Gastrocnemius medialis (tissue), 4 donors: Measurements from ENCODE around the gene CBX2.

Source experiments
- CTCF ChIP-seq, 5 experiments: fragments of 450-650 bp in 3 of 5; fragments of 200-600 bp in 2 of 5; sonication (generic) in 2 of 5; IDR thresholded peaks in 4 of 5; conservative IDR thresholded peaks in 1 of 5; 1 replicate in 4 of 5; 2 replicates in 1 of 5; pipeline ENCODE4 v1.5.1; 2016 to 2019; ENCODE audit warnings: antibody characterized with exemption in 5 of 5, mild to moderate bottlenecking in 3 of 5, moderate library complexity in 3 of 5
- POLR2A ChIP-seq, 2 donors: fragments of 450-650 bp; IDR thresholded peaks; one replicate each; pipeline ENCODE4 v1.6.1; 2017; ENCODE audit warnings: antibody characterized with exemption in 2 of 2, mild to moderate bottlenecking in 2 of 2, moderate library complexity in 2 of 2

- TF ChIP-seq POLR2A (IDR thresholded peaks at IDR 0.05) = no peak
- TF ChIP-seq CTCF (IDR thresholded peaks at IDR 0.05 in 4 of 5, conservative IDR thresholded peaks at IDR 0.05 in 1 of 5) = no peak
Observed at GRCh38 chr17:79832218-79833109, 54.5 kb downstream of the CBX2 start.
